Measurements from ENCODE around the gene BRPF1. TPM values are rescaled to one million over a fixed set of nuclear protein-coding genes. Genes with fewer than 3 reads are reported as not detected.

BRPF1 gene
- total and polyA plus RNA-seq, 2 experiments from 2014 or later, result 8.0 to 24.7 TPM

GRCh38 chr3:9688961-9689360 is 42.6 kb upstream of the BRPF1 start (continued):
- TF ChIP-seq ZNF462 (CRISPR knock-in tag; IDR thresholded peaks at IDR 0.05), result no peak
- TF ChIP-seq JUNB (IDR thresholded peaks at IDR 0.05; ENCODE audit: unreplicated experiment), result no peak
- TF ChIP-seq EZH2phosphoT487 (IDR thresholded peaks at IDR 0.05; ENCODE audit: unreplicated experiment), result no peak
- TF ChIP-seq POLR2AphosphoS5 (IDR thresholded peaks at IDR 0.05; ENCODE audit: low read depth), result no peak
- no peak for TF ChIP-seq NANOG (IDR thresholded peaks at IDR 0.05; ENCODE audit: borderline replicate concordance)
- no peak for TF ChIP-seq STAT1 (IDR thresholded peaks at IDR 0.05; ENCODE audit: unreplicated experiment)
- TF ChIP-seq ETS1 (IDR thresholded peaks at IDR 0.05), result no peak

- Histone ChIP-seq H3K27ac (ENCODE audit: low read depth) (no peak overlapping the region), H3K79me2 (replicated peaks; ENCODE audit: insufficient read depth) (no peaks in the 10 kb centered on the region), H3K4me2 (no peak overlapping the region), H3K4me3 (no peak overlapping the region), H3K27me3 (ENCODE audit: insufficient read depth) (no peaks in the 10 kb centered on the region), H2AFZ (no peak overlapping the region), H4K20me1 (replicated peaks; ENCODE audit: insufficient read depth) (no peaks in the 10 kb centered on the region), H3K36me3 (ENCODE audit: insufficient read depth) (peaks cover 11% of the 10 kb centered on the region), H3F3A (replicated peaks; ENCODE audit: low read depth) (no peaks in the 10 kb centered on the region), H3K9me2 (ENCODE audit: insufficient read depth) (no peaks in the 10 kb centered on the region), H3K4me1 (ENCODE audit: insufficient read depth) (no peaks in the 10 kb centered on the region)
- TF ChIP-seq CTCF (conservative IDR thresholded peaks at IDR 0.05; ENCODE audit: low read depth in 2 of 2) (no peak), CREB1 (CRISPR knock-in tag; IDR thresholded peaks at IDR 0.05; ENCODE audit: low read depth) (no peak)
- Mint-ChIP-seq H3K27me3 (ENCODE audit: insufficient read depth, low read depth, poor library complexity) (peaks cover 2% of the 10 kb centered on the region), H3K9me3 (no peaks in the 10 kb centered on the region; the same call in 2 of the 3 replicates), H3K27ac (no peak overlapping the region), H3K4me3 (no peak overlapping the region), H3K4me1 (no peaks in the 10 kb centered on the region), H3K36me3 (ENCODE audit: low read depth) (peaks cover 37% of the 10 kb centered on the region)
- DNase-seq (ENCODE audit: low spot score), result no peak
- ATAC-seq, result no peak
Observed at GRCh38 chr3:9689757-9690156, 41.8 kb upstream of the BRPF1 start.
